Measurements from ENCODE around the gene C20orf204.
A peak's percentile ranks its signal among the peaks of the same experiment; 100 is the strongest.

The C20orf204 gene

GRCh38 chr20:64056639-64056888 lies 20.6 kb downstream of the C20orf204 start:
- DNase-seq (ENCODE audit: low read depth in 2 of 2): no peak

GRCh38 chr20:64056889-64057627 lies 21.1 kb downstream of the C20orf204 start:
- DNase-seq (ENCODE audit: low read depth in 2 of 2): no peak

- DNase-seq (ENCODE audit: low read depth in 2 of 2): peak; percentile 82 to 91
Observed at GRCh38 chr20:64057628-64058498, 21.9 kb downstream of the C20orf204 start.

- no peak for DNase-seq (ENCODE audit: low read depth in 2 of 2)
Observed at GRCh38 chr20:64058536-64058935, 22.6 kb downstream of the C20orf204 start.

GRCh38 chr20:64062276-64062595 lies 26.3 kb downstream of the C20orf204 start:
- no peak for DNase-seq (ENCODE audit: low read depth in 2 of 2)

GRCh38 chr20:64062596-64063388 lies 26.8 kb downstream of the C20orf204 start, which contains the start of gene TCEA2:
Gene TCEA2, plus strand, starts transcription at chr20:64063198. Its CDS starts 115 bp downstream, at chr20:64063313.
- peak; percentile 92 to 95 for DNase-seq (ENCODE audit: low read depth in 2 of 2)

GRCh38 chr20:64063389-64064144 lies 27.6 kb downstream of the C20orf204 start:
- DNase-seq (ENCODE audit: low read depth in 2 of 2): peak in 1 of 2 donors; percentile 52

- DNase-seq (ENCODE audit: low read depth in 2 of 2): no peak
Observed at GRCh38 chr20:64064145-64064698, 28.2 kb downstream of the C20orf204 start.

GRCh38 chr20:64065062-64065973 lies 29.3 kb downstream of the C20orf204 start:
- no peak for DNase-seq (ENCODE audit: low read depth in 2 of 2)

GRCh38 chr20:64065974-64066343 lies 30.0 kb downstream of the C20orf204 start:
- peak in 1 of 2 donors; percentile 55 for DNase-seq (ENCODE audit: low read depth in 2 of 2)

- no peak for DNase-seq (ENCODE audit: low read depth in 2 of 2)
Observed at GRCh38 chr20:64067005-64067632, 31.1 kb downstream of the C20orf204 start.

GRCh38 chr20:64067733-64068307 lies 31.8 kb downstream of the C20orf204 start:
- DNase-seq (ENCODE audit: low read depth in 2 of 2): no peak

- DNase-seq (ENCODE audit: low read depth in 2 of 2): no peak
Observed at GRCh38 chr20:64068386-64069208, 32.6 kb downstream of the C20orf204 start.

GRCh38 chr20:64069209-64069613 lies 33.2 kb downstream of the C20orf204 start:
- DNase-seq (ENCODE audit: low read depth in 2 of 2): no peak

GRCh38 chr20:64069614-64070243 lies 33.7 kb downstream of the C20orf204 start:
- no peak for DNase-seq (ENCODE audit: low read depth in 2 of 2)

GRCh38 chr20:64070244-64070993 lies 34.4 kb downstream of the C20orf204 start:
- DNase-seq (ENCODE audit: low read depth in 2 of 2): no peak

All from stimulated activated CD4-positive, alpha-beta T cell treated with anti-CD3 and anti-CD28 coated beads, Interleukin-4, amount 100 ng/mL, for 48 hours (primary cell).